HuH-7 (cell line): ENCODE data around the gene E2F7.
"Not testable (repeated sequence)": the region's sequence is repeated elsewhere in the genome, so short reads cannot be mapped to it uniquely, and the experiment has no call there.

ENCODE experiments used
- DNase-seq: peaks from one replicate; pipeline ENCODE4 v3.0.0; 2011; ENCODE audit warnings: low spot score

E2F7 gene, protein sequence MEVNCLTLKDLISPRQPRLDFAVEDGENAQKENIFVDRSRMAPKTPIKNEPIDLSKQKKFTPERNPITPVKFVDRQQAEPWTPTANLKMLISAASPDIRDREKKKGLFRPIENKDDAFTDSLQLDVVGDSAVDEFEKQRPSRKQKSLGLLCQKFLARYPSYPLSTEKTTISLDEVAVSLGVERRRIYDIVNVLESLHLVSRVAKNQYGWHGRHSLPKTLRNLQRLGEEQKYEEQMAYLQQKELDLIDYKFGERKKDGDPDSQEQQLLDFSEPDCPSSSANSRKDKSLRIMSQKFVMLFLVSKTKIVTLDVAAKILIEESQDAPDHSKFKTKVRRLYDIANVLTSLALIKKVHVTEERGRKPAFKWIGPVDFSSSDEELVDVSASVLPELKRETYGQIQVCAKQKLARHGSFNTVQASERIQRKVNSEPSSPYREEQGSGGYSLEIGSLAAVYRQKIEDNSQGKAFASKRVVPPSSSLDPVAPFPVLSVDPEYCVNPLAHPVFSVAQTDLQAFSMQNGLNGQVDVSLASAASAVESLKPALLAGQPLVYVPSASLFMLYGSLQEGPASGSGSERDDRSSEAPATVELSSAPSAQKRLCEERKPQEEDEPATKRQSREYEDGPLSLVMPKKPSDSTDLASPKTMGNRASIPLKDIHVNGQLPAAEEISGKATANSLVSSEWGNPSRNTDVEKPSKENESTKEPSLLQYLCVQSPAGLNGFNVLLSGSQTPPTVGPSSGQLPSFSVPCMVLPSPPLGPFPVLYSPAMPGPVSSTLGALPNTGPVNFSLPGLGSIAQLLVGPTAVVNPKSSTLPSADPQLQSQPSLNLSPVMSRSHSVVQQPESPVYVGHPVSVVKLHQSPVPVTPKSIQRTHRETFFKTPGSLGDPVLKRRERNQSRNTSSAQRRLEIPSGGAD

GRCh38 chr12:77065361-77066204 lies at the start of gene E2F7:
E2F7 (minus strand) TSS chr12:77065569; CDS start chr12:77064635, 934 bp downstream.
- peak; percentile 95 for DNase-seq

DNA sequence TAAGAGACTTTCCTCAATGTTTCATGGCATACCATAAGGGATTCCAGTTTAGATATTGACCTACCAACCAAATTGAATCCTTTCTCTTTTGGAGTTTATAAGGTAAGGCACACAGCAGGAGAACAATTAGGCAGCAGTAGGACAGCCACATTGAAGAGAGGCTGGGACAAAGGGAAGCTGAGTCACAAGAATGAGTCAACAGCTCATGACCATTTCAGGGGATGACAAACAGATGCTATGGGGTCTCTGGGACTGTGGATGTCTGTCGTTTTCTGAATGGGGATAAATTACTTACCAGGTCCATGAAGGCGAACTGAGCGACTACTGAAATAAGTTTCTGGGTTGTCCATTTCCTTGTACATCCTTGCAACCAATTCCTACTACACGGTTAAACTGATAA lies 48.6 kb upstream of the E2F7 start:
- DNase-seq: no peak

DNA sequence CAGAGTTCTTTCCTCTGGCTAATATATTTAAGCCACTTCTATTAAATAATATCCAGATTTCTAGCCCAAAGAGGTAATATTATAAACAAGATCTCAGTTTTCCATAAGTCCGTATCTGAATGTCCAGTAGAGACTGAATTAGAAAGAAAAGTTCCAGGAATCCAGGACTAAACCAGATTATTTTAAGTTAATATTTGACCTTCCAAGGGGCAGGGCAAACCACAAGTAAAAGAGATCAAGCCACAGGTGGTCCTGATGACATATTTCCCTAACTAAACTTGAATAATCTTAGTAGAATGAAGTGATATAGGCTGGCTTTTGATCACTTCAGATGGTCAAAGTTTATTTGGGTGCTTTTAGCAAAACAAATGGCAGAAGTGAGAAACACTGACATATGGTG lies 43.3 kb upstream of the E2F7 start:
- DNase-seq: no peak

GRCh38 chr12:77107121-77107520 lies 41.8 kb upstream of the E2F7 start:
- DNase-seq: no peak

DNA sequence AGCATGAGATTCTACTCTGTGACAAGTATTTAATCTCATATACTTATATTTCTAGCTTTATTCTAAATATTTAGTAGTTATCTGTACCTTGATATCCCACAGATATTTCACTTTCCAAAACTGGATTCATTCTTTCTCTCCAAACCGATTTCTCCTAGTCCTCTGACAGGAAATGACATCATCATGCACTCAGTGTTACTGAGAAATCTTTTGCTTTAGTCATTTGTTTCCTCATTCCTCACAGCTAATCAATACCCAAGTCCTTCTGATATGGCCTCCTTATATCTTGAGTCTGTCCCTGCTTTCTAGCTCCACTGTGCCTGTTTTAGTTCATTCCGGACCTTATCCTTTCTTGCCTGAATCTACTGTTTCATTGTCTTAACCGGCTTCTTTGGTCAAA lies 39.4 kb upstream of the E2F7 start:
- no peak for DNase-seq

GRCh38 chr12:77104286-77104685 lies 38.9 kb upstream of the E2F7 start:
- no peak for DNase-seq

- DNase-seq: no peak
These were observed 37.3 kb upstream of the E2F7 start for GRCh38 chr12:77102691-77103090.

DNA sequence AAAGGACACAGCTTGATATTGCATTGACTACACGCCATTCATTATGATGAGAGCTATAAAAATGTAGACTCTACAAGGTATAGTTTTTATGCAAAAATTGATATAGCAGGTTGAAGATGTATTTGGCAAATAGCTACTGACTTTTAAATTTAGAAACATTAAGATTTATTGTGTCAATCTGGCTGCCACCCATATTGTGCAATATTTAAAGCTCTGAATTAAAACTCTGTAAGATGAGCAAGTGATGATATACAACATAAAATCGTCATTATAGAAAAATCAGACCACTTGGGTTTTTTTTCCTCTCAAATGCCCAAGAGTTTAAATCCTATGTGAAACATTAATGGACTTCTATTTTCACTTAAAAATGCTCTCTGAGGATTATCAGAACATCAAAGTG lies 36.8 kb upstream of the E2F7 start:
- no peak for DNase-seq

DNA sequence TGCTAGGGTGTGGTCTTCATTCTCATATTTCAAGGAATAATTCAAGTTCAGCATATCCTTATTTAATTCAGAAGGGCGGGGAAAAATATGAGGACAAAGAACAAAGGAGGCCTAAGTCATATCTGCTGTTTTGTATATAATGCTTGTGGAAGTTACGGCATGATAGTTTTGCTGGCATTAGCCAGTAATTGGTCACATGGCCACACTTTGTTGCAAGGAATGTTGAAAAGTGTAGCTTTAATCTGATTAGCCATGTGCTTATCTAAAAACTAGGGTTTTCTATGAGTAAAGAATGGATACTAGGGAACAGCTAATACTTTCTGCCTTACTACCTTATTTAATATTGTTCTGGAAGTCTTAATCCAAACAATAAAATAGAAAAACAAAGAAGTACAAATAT lies 34.4 kb upstream of the E2F7 start:
- no peak for DNase-seq

GRCh38 chr12:77097846-77098245 lies 32.5 kb upstream of the E2F7 start:
- no peak for DNase-seq

DNA sequence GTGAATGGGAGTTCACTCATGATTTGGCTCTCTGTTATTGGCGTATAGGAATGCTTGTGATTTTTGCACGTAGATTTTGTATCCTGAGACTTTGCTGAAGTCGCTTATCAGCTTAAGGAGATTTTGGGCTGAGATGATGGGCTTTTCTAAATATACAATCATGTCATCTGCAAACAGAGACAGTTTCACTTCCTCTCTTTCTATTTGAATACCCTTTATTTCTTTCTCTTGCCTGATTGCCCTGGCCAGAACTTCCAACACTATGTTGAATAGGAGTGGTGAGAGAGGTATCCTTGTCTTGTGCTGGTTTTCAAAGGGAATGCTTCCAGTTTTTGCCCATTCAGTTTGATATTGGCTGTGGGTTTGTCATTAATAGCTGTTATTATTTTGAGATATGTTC lies 26.9 kb upstream of the E2F7 start:
- DNase-seq: not testable (repeated sequence)

GRCh38 chr12:77089686-77090220 lies 24.4 kb upstream of the E2F7 start:
- DNase-seq: no peak

DNA sequence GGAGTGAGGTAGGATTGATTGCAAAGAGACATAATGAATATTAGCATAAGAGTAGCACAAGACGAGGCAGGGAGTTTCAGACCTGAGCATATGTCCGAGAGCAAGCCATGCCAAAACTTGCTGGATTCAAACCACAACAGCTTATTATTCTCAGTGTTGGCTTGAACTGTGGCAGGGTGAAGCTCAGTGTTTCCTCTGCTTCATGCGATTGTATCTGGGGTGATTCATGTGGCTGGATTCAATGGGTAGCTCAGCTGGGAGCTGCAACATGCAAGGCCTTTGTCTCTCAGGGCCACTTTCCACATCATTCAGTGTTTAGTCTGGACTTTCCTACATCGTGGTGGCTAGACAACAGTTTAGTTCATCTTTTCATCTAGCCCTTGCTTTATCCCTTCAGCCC lies 22.1 kb upstream of the E2F7 start:
- no peak for DNase-seq

DNA sequence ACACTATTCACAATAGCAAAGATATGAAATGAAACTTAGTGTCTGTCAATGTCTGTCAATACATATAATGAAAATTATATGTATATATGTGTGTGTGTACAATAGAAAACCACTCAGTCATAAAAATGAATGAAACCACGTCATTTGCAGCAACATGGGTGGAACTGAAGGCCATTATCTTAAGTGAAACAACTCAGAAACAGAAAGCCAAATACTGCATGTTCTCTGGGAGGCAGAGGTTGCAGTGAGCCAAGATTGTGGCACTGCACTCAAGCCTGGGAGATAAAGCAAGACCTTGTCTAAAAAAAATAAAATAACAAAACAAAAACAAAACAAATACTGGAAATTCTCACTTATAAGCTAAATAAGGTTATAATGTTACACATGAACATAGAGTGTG lies 16.7 kb upstream of the E2F7 start:
- DNase-seq: no peak

GRCh38 chr12:77079631-77080030 lies 14.3 kb upstream of the E2F7 start:
- DNase-seq: no peak

DNA sequence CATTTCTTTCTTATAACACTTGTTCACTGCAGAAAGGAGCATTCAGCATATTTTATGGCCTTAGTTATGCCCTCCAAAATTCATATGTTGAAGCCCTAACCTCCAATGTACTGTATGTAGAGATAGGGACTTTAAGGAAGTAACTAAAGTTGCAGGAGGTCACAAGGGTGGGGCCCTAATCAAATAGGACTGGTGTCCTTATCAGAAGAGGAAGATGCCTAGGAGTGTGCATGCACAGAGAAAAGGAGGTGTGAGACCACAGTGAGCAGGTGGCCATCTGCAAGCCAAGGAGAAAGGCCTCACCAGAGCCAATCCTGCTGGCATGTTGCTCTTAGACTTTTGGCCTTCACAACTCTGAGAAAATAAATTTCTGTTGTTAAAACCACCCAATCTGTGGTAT lies 12.9 kb upstream of the E2F7 start:
- DNase-seq: no peak

- no peak for DNase-seq
These were observed 11.5 kb upstream of the E2F7 start for GRCh38 chr12:77076886-77077285.

GRCh38 chr12:77073894-77074293 lies 8.5 kb upstream of the E2F7 start:
- DNase-seq: not testable (repeated sequence)

DNA sequence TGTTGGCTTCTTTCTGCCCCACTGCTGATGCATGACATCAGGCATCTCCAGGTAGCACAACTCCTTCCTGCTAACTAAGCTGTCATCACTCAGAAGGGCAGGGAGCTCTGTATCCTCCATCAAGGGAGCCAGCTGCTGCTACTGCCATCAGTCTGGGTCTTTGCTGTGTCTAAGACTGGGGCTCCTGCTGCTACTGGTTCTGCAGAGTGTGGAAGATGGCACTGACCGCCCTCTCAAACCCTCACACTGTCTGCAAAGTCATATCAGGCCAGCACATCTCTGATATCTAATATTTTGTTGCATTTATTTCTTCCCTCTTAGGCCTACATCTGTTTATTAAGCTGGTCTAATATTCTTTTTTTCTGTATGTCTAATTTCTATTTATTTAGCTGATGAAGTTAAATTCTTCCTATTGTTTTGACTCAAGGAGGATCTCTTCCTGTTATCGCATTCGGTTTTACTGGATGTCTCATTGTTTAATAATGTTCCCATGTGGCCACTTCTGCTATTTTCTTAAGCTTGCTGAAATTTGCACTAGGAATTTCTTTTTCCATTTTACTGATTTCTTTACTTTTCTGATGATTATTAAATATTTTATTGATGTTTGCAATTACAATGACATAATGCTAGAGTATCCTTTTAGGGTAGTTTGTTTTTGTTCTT lies 7.6 kb upstream of the E2F7 start:
- DNase-seq: no peak

DNA sequence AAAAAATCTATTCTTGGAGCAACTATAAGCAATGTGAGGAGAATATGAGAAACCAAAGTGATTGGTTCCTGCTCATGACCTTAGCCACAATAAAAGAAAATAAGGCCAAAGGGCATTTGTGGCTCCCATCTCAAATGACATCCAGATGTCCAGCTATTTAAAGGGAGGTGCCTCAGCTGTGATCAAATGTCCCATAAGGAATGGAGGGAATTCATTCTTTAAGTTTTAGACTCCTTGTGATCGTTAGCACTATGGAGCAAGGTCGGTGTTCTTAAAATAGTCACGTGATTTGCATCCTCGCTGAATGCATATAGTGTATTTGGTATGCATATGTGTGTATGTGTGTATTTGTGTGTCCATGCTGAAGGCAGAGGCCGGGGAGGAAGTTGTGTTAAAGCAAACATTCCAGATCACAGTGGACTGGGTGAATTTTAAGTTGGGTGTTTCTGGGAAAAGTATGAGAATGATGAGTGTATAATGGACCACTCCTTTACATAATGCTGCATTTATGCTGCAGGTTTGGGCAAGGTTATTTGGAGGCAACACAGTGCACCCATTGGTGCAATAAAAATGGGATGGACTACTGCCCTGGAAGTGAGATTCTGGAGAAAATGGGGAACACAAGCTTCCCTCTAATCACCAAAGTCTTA lies 5.6 kb upstream of the E2F7 start:
- DNase-seq: no peak

- no peak for DNase-seq
These were observed 5.0 kb upstream of the E2F7 start for GRCh38 chr12:77070382-77070781.
